ENCODE data around the gene RTL10.

DNA sequence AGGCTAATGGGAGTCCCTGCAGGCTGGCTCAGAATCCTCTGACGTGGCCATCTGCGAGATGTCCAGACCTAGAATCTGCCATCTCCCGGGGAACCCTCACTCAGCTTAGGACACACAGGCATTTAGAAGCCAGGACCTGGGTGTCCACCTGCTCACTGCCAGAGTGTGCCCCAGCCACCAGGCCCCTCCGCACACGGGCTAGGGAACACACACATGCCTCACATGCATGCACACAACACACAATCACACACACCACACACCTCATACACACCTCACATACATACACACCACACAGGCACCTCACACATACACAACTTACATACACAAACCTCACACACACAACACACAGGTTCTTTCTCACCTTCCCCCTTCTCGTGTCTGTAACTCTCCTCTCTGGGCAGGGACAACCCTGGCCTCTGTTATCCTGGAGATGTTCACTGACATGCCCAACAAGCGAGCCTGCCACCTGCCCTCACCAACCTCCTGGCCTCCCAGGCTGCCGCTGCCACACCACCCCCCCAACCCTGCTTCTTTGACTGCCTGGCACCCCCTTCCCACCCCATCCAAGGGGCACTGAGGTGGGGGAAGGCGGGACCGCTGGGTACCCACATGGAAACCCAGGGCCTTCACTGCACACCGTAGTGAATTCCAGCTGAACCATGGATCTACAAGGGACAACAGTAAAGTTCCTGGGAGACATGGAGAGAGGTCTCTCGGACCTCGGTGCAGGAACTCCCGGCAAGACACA lies 38.1 kb downstream of the RTL10 start:
- no peak for TF ChIP-seq CTCF (IDR thresholded peaks at IDR 0.05; ENCODE audit: borderline replicate concordance, extremely low read depth, low read length, poor library complexity, severe bottlenecking)
- no peak for TF ChIP-seq EZH2 (IDR thresholded peaks at IDR 0.05; ENCODE audit: borderline replicate concordance, low read depth, low read length, severe bottlenecking)
